Hepatocyte (in vitro differentiated cells): ENCODE measurements around the gene ZNF566.

Experiments
- CTCF ChIP-seq: fragments of 200-600 bp; sonication (generic); IDR thresholded peaks from 2 replicates; pipeline ENCODE4 v1.5.1; 2016; ENCODE audit warnings: antibody characterized with exemption, mild to moderate bottlenecking; ENCODE audit not compliant: poor library complexity
- EZH2 ChIP-seq: fragments of 200-600 bp; sonication (generic); IDR thresholded peaks from 2 replicates; pipeline ENCODE4 v1.6.1; 2016; ENCODE audit warnings: antibody characterized with exemption, mild to moderate bottlenecking, borderline replicate concordance
- EZH2phosphoT487 ChIP-seq: fragments of 200-600 bp; sonication (generic); IDR thresholded peaks from one replicate; pipeline ENCODE4 v1.6.1; 2018; ENCODE audit warnings: antibody characterized with exemption, mild to moderate bottlenecking, low read depth, moderate library complexity; ENCODE audit not compliant: unreplicated experiment, severe bottlenecking

DNA sequence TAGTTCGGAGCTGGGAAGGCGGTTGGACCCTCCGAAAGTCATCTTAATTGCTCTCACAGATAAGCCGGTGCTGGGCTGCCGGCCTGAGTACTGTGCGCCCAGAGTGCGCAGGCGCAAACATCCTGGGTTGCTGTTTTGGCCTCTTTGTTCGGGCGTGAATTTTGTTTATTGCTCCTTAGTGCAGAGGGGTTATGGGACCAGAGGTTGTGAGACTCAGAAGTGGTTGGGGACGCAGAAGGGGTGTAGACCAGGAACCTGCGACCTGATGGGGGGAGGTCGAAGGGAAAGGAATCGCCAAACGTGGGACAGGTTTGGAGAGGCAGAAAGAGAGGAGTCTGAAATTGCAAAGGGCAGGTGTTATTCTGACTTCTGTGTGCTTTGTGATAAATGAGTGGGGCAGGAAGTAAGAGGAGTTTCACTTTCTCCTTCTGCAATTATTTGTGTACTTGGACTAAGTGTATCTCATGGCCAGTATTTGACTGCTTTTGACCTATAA, 607 bp upstream of the ZNF566 start:
- TF ChIP-seq CTCF (no peak), EZH2phosphoT487 (no peak), EZH2 (no peak)
